Esophagus squamous epithelium (tissue), 4 donors: ENCODE data around the gene MAP3K20.

Experiments
- POLR2A ChIP-seq, 4 donors: fragments of 450-650 bp; IDR thresholded peaks; one replicate each; pipeline ENCODE4 v1.6.1; 2017; ENCODE audit warnings: antibody characterized with exemption in 4 of 4, mild to moderate bottlenecking in 4 of 4, moderate library complexity in 3 of 4
- TF ChIP-seq, protein P1 (sequence below), 6 experiments: fragments of 450-650 bp in 4 of 6; fragments of 200-600 bp in 2 of 6; sonication (generic) in 2 of 6; IDR thresholded peaks; one replicate each; pipeline ENCODE4 v1.5.1; 2016 to 2019; ENCODE audit warnings: antibody characterized with exemption in 6 of 6, mild to moderate bottlenecking in 4 of 6, moderate library complexity in 4 of 6

DNA sequence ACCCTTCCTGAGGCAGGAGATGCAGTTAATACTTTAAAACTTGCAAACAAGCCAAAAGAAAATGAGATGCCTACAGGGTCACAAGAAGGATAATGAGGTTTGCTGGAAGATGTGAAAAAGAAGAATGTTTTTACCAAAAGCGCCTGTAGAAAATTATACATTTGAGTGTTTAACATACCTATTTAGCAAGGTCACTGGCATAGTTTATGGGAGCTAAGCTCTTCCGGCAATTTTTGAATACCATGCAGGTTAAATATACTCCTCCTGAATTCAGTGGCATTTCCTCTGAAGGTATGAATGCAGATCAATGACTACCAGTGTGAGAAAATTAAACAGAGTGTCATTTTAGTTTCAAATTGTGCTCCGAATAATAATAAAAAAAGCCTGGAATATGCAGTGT, 21.2 kb upstream of the MAP3K20 start:
- TF ChIP-seq, protein P1, sequence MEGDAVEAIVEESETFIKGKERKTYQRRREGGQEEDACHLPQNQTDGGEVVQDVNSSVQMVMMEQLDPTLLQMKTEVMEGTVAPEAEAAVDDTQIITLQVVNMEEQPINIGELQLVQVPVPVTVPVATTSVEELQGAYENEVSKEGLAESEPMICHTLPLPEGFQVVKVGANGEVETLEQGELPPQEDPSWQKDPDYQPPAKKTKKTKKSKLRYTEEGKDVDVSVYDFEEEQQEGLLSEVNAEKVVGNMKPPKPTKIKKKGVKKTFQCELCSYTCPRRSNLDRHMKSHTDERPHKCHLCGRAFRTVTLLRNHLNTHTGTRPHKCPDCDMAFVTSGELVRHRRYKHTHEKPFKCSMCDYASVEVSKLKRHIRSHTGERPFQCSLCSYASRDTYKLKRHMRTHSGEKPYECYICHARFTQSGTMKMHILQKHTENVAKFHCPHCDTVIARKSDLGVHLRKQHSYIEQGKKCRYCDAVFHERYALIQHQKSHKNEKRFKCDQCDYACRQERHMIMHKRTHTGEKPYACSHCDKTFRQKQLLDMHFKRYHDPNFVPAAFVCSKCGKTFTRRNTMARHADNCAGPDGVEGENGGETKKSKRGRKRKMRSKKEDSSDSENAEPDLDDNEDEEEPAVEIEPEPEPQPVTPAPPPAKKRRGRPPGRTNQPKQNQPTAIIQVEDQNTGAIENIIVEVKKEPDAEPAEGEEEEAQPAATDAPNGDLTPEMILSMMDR (IDR thresholded peaks at IDR 0.05), result no peak
- TF ChIP-seq POLR2A (IDR thresholded peaks at IDR 0.05), result no peak
